ENCODE results near the gene QRFP. TPM values are rescaled to one million over a fixed set of nuclear protein-coding genes. Genes with fewer than 3 reads are reported as not detected.

QRFP gene
- total RNA-seq, 6 experiments from 2014 or later = not detected

GRCh38 chr9:130843049-130843908 is 53.3 kb downstream of the QRFP start:
- no peak for DNase-seq
- Mint-ChIP-seq H3K4me1 (ENCODE audit: low read depth) (peaks cover 92% of the 10 kb centered on the region), H3K27ac (peak overlapping the region; percentile 72), H3K36me3 (ENCODE audit: low read depth) (no peaks in the 10 kb centered on the region; the same call in 1 of the 2 replicates), H3K27me3 (ENCODE audit: insufficient read depth) (no peaks in the 10 kb centered on the region; the same call in none of the 2 replicates), H3K4me3 (no peak overlapping the region; the same call in 1 of the 2 replicates), H3K9me3 (no peaks in the 10 kb centered on the region)
- TF ChIP-seq, protein P1, sequence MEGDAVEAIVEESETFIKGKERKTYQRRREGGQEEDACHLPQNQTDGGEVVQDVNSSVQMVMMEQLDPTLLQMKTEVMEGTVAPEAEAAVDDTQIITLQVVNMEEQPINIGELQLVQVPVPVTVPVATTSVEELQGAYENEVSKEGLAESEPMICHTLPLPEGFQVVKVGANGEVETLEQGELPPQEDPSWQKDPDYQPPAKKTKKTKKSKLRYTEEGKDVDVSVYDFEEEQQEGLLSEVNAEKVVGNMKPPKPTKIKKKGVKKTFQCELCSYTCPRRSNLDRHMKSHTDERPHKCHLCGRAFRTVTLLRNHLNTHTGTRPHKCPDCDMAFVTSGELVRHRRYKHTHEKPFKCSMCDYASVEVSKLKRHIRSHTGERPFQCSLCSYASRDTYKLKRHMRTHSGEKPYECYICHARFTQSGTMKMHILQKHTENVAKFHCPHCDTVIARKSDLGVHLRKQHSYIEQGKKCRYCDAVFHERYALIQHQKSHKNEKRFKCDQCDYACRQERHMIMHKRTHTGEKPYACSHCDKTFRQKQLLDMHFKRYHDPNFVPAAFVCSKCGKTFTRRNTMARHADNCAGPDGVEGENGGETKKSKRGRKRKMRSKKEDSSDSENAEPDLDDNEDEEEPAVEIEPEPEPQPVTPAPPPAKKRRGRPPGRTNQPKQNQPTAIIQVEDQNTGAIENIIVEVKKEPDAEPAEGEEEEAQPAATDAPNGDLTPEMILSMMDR (IDR thresholded peaks at IDR 0.05) = no peak

Other genes with a start within 250 kb of the QRFP start
- under 1 TPM in 3 of 6 experiments, not detected in 3; 0.10 to 0.17 (median 0.12) TPM for gene PRDM12, start 232.2 kb downstream of the QRFP start, total RNA-seq (2021; fragmentation: NEBNext Ultra II Directional; extraction: Animal tissue kit (Norgen Biotek cat#: 25700))
- gene EXOSC2, start 203.0 kb downstream of the QRFP start, total RNA-seq (2021; fragmentation: NEBNext Ultra II Directional; extraction: Animal tissue kit (Norgen Biotek cat#: 25700)) = 10 to 100 TPM; 27.8 to 36.7 (median 33.8) TPM
- 10 to 100 TPM; 56.0 to 63.5 (median 62.8) TPM for gene ABL1, start 61.6 kb downstream of the QRFP start, total RNA-seq (2021; fragmentation: NEBNext Ultra II Directional; extraction: Animal tissue kit (Norgen Biotek cat#: 25700))
- gene FIBCD1, start 42.4 kb upstream of the QRFP start, total RNA-seq (2021; fragmentation: NEBNext Ultra II Directional; extraction: Animal tissue kit (Norgen Biotek cat#: 25700)) = 1 to 10 TPM; 1.5 to 9.0 (median 8.0) TPM
- gene LAMC3, start 112.4 kb upstream of the QRFP start, total RNA-seq (2021; fragmentation: NEBNext Ultra II Directional; extraction: Animal tissue kit (Norgen Biotek cat#: 25700)) = not detected
- gene AIF1L, start 199.7 kb upstream of the QRFP start, total RNA-seq (2021; fragmentation: NEBNext Ultra II Directional; extraction: Animal tissue kit (Norgen Biotek cat#: 25700)) = under 1 TPM; 0.05 to 0.37 (median 0.21) TPM
- 10 to 100 TPM; 34.2 to 43.7 (median 39.3) TPM for gene NUP214, start 228.8 kb upstream of the QRFP start, total RNA-seq (2021; fragmentation: NEBNext Ultra II Directional; extraction: Animal tissue kit (Norgen Biotek cat#: 25700))